CD4-positive, alpha-beta T cell treated with Interferon alpha-2 for 1 hour (primary cell): Measurements from ENCODE around the gene NFATC1.

ENCODE experiments used
- DNase-seq, 2 donors: peaks; one replicate each; pipeline ENCODE4 v3.0.0-alpha.2; 2020 to 2022

NFATC1 gene

DNA sequence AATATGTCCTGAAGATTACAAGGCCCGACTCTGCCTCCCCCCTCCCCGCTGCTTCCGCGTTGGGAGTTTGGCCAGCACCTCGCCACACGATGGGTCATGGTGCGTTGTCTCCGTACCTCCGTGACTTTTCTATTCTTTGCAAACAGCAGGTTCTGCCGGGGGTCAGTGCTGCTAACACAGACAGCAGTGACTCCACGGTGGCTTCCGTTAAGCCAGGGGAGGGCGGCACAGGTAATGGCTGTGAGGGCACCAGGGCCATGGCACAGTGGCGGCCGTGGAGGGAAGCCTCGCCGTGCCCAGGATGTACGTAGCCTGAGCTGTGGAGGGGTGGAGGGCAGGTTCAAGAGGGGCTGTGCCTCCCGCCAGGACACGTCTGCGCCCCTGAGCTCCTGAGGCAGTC is 115.5 kb downstream of the NFATC1 start:
- no peak for DNase-seq

DNA sequence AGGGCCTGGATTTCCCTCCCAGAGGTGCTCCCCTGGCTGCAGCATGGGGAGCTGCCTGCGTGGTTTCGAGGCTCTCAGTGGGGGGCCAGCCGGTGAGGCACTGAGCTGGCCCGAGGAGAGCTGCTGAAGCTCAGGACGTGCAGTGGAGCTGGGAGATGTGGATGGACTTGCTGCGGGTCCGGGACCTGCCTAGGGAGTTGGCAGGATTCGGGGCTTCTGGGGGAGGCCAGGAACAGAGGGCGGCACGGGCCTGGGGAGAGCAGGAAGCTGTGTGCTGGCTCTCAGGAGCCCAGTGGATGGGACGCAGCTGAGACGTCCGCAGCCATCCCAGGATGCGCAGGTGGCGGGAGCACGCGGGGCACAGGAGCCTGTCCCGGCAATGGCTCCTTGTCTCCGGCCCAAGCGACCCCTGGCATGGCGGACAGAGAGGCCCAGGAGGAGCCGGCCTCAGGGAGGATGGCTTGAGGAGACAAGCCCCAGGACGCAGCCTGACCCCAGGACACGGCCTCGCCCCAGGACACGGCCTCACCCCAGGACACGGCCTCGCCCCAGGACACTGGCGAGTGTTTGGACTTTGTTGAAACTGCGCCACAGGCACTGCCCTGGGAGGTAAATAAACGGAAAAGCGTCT is 116.1 kb downstream of the NFATC1 start:
- no peak for DNase-seq

DNA sequence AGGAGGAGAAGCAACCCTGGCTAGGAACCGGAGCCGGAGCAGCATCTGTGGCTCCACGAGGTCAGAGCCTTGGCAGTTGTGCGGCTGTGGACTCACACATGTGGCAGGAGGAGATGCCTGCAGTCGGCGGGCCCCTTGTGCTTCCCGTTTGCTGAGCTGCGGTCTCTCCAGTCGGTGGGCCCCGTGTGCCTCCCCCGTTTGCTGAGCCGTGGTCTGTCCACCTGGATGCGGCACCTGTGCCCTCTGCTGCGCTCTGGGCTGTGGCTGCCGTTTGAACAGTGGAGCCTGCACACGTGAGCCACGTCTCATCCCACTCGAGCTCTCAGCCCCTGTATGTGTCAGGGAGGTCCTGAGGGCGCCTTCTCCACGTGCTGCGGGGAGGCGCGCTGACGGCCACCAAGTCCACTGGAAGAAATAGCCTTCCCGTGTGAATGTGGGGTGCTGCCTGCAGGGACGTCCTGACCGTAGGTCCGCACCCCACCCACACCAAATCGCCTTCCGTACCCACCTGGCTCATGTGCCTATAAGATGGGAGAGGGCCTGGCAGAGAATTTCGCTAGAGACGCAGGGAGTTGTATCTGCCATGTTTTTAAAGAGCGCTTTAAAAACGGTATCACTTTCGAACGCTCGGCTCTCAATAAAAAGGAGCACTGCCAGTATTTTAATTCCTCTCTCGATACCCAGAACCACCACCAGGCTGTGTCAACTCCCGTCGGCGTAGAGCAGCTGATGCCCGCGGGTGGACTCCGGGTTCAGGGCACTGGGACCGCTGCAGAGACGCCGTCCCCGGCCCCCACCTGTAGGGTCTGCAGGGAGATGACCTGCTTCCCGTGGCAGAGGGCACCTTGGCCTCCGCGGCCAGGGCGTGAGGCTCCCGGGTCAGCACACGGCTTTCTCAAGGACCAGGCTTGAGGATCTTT is 117.0 kb downstream of the NFATC1 start:
- no peak for DNase-seq

DNA sequence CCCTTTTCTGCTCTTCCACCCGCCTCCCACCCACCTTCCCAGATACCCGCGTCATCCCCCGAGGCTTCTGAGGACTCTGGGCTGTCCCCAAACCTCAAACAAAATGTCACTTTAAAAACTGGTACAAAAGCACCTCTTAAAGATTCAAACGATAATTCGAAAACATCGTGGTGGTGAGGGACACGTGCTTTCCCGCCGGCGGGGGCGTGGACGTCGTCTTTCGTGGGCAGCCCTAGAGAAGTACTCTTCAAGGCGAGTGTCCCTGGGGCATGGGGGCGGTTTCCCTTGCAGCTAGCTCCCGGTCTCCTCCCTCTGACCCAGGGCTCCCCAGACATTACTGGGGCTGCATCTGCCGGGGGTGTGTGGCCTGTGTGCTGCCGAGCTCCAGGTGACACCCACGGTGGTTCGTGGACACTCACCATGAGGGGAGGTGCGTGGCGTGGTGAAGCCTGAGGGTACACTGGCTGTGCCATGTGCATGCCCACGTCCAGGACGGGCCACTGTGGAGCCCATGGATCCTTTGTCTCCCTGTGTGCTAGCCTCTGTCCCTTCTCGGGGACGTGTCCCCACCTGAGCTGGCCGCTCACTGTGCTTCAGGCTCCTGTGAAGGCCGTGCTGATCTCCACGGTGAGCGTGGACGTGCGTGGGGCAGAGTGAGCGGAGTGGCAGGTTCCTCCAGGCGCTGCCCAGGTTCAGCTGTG is 117.8 kb downstream of the NFATC1 start:
- no peak for DNase-seq

DNA sequence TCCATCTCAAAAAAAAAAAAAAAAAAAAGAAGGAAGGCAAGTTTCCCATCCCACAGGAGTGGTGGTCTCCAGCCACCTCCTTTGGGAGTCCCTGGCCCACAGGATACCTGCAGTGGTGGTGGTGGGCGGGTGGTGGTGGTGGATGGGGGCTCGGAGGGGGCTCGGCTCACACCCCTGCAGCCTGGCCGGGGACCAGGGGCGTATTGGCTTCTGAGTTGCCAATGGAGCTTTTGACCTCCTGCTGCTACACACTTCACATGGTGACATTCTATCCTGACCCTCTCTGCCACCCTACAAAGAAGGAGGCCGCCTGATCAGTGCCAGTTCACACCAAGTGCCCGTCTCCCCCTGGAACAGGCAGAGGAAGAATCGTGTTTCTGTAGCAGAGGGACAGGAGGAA is 119.6 kb downstream of the NFATC1 start:
- no peak for DNase-seq

DNA sequence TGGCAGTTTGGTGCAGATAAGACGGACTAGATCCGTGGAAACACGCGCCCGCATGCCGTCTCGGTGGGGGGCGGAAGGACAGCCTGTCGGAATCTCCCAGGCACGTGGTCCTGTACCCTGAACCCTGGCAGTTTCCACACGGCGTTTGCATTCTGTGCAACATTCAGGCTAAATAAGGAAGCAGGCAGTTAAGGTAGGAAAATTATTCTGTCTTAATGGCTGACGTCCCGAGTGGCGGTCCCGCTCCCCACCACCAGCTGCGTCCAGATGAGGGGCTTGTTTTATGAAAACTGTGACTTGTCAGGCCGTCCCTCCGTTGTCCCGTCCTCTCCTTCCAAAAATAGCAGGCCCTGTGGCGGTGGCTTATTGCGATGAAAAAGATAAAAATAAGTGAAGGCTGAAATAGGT is 120.2 kb downstream of the NFATC1 start:
- DNase-seq: no peak

DNA sequence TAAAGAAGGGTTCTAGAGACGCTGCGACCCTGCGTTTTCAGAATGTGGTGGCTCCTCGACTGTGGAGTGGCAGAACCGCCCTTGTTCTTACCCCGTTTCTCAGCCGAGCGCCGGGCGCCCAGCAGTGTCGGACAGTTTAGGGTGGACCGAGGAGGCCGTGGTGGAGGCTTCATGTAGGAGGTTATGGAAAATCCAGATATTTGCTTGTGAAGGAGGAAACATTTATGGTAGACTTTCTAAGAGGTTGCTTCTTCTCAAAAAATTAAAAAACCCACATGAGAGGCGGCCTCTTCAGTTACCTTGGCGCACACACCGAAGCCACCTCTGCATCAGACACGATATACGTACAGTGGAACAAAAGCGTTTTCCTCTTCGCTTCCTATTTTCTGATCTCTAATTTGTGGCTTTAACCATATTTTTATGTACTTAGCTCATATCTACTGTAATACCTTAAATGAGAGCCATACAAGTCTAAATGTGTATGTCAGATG is 120.8 kb downstream of the NFATC1 start:
- DNase-seq: peak in 1 of 2 donors; percentile 39

DNA sequence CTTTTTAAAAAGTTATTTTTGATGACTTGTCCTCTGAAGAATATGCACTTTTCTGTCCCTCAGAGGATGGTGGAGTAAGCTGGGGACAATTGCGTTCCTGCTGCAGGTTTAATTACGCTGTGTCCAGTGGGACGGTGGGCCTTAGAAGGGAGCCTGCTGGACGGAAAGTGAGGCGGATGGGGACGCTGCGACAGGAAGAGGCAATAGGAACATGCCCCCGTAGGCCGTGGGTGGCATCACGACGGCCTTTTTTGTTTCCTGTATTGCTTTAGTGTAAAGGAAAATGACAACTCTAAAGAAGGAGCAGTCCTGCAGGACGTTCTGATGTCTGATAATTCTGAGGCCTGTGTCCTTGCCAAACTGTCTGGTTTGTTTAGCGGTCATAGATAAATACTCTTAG is 121.6 kb downstream of the NFATC1 start:
- DNase-seq: peak in 1 of 2 donors; percentile 47

DNA sequence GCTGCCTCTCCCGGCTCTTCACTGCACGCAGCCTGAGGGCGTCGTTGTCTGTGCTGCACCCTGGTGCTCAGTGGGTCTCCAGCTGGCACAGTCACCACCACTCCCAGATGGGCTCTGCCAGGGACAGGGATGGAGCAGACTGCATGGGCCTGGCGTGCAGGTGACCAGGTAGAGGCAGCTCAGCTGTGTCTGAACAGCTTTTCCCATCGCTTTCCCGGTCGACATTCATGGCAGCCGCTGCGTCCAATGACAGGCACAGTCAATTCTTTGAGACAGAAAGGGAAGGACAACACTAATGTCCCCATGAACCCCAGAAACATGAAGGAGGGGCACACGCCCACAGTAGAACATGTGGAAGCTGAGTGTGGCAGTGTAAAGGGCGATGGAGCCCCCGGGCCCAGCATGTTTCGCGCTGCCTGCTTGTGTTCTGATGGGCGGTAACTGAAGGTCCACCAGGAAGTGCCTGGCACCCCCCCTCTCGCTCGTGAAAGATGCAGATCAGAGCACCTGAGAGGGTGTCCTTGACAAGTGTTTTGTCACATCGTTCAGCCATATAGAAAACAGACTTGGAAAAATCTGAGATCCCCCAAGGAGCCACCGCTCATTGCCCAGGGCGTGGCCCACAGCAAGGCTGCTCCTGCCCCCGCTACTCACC is 122.4 kb downstream of the NFATC1 start:
- no peak for DNase-seq

DNA sequence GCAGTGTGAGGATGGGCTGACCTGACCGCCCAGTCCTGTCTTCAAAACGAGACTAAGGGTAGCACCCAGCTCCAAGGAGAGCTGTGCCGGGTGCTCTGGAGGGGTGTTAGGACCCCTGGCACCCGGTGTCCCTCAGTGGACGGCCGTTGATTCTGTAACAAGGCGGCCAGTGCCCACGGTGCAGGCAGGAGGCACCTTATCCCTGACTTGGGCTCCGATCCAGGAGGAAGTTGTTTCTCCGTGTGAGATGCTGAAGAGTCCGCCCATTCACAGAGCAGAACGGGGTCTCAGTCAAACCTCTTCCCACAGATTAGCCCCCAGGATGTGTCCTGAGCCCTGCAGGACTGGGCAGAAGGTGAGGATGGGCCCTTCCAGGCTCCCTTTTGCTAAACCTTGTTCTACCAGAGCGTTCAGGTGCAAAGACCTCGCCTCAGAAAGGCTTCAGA is 123.0 kb downstream of the NFATC1 start:
- DNase-seq: no peak

DNA sequence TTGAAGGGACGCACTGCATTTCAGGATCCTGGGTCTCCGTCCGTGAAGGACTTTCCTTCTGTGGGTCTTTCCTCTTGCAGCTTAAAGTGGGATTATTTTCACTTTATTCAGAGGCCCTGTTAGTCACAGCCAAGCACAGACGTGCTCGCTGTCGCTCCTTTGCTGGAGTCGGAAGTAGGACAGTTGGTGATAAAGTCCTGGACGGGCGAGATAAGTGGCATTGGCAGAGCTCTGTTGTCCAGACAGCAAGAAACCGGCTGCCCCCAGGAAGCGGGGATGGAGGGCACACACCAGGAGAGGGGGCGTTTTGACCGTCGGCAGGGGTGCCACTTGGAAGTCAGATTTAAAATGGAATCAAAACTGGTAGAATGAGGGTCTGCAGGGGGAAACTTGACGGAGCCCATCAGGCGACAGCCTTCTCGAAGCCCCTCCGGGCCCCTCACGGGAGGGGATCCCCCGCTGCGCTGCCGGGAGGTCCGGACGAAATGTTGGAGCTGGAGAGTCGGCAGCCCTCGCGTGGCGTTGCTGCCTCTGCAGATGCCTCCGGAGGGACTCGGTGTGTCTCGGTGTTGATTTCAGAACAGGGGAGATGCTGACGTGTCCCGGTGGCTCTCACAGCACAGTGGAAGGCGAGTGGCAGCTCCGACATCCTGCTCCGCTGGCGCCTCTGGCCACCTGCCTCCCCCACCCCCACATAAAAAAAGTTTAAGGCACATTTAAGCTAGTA is 124.2 kb downstream of the NFATC1 start:
- peak; percentile 24 to 44 for DNase-seq

DNA sequence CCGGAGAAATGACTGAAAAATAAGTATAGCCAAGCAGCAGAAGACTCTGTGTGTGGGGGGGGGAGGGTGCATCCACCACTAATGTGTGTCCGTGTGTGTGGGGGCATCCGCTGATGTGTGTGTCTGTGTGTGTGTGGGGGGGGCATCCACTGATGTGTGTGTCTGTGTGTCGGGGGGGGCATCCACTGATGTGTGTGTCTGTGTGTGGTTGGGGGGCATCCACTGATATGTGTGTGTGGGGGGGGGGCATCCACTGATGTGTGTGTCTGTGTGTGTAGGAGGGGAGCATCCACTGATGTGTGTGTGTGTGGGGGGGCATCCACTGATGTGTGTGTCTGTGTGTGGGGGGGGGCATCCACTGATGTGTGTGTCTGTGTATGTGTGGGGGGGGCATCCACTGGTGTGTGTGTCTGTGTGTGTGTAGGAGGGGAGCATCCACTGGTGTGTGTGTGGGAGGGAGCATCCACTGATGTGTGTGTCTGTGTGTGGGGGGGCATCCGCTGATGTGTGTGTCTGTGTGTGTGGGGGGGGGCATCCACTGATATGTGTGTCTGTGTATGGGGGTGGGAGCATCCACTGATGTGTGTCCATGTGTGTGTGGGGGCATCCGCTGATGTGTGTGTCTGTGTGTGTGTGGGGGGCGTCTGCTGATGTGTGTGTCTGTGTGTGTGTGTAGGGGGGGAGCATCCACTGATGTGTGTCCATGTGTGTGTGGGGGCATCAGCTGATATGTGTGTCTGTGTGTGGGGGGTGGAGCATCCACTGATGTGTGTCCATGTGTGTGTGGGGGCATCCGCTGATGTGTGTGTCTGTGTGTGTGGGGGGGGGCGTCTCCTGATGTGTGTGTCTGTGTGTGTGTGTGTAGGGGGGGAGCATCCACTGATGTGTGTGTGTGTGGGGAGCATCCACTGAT is 125.0 kb downstream of the NFATC1 start:
- no peak for DNase-seq

DNA sequence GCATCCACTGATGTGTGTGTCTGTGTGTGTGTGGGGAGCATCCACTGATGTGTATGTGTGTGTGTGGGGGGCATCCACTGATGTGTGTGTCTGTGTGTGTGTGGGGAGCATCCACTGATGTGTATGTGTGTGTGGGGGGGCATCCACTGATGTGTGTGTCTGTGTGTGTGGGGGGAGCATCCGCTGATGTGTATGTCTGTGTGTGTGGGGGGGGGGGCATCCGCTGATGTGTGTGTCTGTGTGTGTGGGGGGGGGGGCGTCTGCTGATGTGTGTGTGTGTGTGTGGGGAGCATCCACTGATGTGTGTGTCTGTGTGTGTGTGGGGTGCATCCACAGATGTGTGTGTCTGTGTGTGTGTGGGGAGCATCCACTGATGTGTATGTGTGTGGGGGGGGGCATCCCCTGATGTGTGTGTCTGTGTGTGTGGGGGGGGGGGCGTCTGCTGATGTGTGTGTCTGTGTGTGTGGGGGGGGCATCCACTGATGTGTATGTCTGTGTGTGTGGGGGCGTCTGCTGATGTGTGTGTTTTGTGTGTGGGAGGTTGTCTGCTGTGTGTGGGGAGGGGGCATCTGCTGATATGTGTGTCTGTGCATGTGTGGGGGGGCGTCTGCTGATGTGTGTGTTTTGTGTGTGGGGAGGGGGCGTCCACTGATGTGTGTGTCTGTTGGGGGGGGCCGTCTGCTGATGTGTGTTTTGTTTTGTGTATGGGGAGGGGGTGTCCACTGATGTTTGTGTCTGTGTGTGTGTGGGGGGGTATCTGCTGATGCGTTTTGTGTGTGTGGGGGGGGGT is 125.9 kb downstream of the NFATC1 start:
- no peak for DNase-seq

DNA sequence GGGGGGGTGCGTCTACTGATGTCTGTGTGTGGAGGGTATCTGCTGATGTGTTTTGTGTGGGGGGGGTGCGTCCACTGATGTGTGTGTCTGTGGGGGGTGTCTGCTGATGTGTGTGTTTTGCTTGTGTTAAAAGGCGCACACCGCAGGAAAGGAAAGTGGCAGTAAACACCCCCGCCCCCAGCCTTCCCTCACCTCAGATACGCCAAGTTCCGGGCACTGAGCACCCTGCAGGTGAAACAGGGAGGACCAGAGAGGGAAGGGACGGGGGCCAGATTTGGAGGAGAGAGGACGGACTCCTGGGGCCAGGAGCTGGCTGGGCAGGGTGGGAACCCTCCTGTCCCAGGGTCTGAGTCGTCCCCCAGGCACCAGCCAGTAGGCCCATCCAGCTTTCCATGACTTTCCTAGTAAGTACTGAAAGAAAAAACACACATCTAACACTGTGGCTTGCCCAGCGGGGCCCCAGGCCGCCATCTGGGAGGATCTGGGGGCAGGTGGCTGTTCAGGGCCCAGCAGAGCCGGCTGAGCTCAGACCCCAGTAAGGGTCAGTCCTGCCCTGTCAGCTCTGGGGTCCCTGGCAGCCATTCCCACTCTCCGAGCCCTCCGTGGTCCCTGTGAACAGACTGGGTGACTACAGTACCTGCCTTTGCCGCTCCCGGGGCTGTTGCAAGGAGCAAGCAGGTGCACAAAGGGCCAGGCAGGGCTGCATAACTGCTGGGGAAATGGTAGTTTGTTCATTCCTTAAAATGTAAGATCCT is 126.9 kb downstream of the NFATC1 start:
- peak; percentile 66 to 74 for DNase-seq

DNA sequence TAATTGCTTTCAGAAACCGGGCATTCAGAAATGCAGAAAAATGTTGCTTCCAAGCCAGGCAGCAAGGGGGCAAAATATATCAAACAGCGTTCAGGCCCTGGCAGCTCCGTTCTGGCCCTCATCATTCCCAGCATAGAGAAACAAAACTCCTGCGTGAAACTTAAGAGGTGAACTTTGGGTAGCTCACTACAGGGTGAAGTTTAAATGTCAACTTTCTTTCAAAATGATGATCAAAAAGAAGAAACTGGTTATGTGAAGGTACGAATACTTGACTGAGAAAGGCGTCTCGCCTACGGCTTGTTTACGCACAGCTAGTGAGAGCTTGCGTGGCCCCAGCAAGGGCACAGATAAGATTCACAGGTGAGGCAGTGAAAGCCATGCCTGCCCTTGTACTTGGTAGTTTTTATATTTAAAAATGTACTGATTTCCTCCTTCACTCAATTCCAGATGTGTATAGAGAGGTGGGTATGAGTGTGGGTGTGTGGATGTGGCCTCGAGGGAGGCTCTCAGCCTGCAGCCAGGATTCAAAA is 127.5 kb downstream of the NFATC1 start:
- DNase-seq: peak; percentile 42 to 44

DNA sequence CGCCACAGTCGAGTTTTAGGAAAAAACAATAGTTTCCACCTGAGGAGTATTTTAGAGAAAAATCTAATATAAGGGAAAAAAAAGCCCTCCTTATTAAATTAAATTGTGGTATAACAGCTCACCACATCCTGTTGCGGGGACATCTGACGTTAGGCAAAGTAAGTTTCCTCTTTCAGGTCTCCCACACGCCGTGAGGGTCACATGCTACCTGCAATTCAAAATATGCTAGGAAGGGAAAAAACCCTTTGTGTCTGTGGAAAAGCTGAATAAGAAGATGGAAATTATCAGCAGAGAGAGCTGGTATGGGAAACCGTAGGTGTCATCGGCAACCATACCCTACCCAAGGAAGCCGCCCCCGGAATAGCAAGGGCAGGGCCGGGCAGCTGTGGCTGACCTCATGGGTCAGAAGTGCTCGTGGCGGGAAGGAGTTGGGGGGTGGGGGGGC is 128.0 kb downstream of the NFATC1 start:
- DNase-seq: peak; percentile 71 to 78

DNA sequence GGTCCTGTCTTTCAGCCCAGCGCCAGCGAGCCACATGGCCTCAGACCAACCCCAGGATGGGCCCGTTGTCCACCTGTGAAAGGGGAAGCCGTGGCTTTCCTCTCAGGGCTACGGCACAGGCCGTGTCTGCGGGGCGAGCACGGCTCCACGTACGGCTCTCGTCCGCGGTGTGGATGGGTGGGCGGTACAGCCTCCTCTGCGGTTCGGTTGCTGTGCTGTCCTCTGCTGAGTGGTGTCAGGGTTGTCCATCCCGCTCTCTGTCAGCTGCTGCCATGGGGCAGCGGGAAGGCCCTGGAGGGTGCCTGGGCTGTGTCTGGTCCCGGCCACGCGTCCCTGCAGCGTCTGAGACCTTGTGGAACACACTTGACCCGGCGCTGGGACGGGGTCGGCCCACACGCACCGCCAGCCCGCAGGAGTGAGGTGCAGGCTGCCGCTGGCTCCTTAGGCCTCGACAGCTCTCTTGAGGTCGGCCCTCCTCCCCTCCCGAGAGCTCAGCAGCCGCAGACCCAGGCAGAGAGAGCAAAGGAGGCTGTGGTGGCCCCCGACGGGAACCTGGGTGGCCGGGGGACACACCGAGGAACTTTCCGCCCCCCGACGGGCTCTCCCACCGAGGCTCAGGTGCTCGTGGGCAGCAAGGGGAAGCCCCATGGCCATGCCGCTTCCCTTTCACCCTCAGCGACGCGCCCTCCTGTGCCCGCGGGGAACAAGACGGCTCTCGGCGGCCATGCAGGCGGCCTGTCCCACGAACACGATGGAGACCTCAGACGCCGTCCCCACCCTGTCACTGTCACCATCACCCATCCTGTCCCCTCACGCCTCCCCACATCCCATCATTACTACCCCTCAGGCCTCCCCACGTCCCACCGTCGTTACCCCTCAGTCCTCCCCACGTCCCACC is 128.7 kb downstream of the NFATC1 start:
- DNase-seq: peak; percentile 41 to 57
